Progenitor cell of endocrine pancreas (in vitro differentiated cells): ENCODE results near the gene CCDC33. TPM values are rescaled to one million over a fixed set of nuclear protein-coding genes. Genes with fewer than 3 reads are reported as not detected.
A peak's percentile ranks its signal among the peaks of the same experiment; 100 is the strongest.

Experiments used
- DNase-seq: peaks from one replicate; pipeline ENCODE4 v3.0.0; 2021; ENCODE audit warnings: low spot score; ENCODE audit not compliant: unreplicated experiment
- H3K27ac Mint-ChIP-seq: 2 replicates; pipeline ENCODE4 v1.8.0; 2021; ENCODE audit warnings: mild to moderate bottlenecking, moderate library complexity, mixed read lengths
- H3K27me3 Mint-ChIP-seq: 2 replicates; pipeline ENCODE4 v1.8.0; 2021; ENCODE audit warnings: mixed read lengths
- H3K36me3 Mint-ChIP-seq: 2 replicates; pipeline ENCODE4 v1.8.0; 2022; ENCODE audit warnings: mixed read lengths; ENCODE audit not compliant: insufficient read depth
- H3K4me1 Mint-ChIP-seq: 2 replicates; pipeline ENCODE4 v1.8.0; 2021; ENCODE audit warnings: low read depth, mixed read lengths
- H3K4me3 Mint-ChIP-seq: 2 replicates; pipeline ENCODE4 v1.8.0; 2021; ENCODE audit warnings: low read depth, mild to moderate bottlenecking, moderate library complexity, mixed read lengths
- H3K9me3 Mint-ChIP-seq: 2 replicates; pipeline ENCODE4 v1.8.0; 2021; ENCODE audit warnings: low read depth, mixed read lengths
- total RNA-seq: library from RNA; stranded (reverse); gene quantifications from 2 replicates; pipeline ENCODE4 v1.2.1, GENCODE V29; 2021
- TF ChIP-seq, protein P1 (sequence below): fragments of 200-600 bp; sonication (generic); IDR thresholded peaks from one replicate; pipeline ENCODE4 v1.5.0; 2021; ENCODE audit warnings: antibody characterized with exemption, mild to moderate bottlenecking; ENCODE audit not compliant: unreplicated experiment

The CCDC33 gene
- total RNA-seq, 1 donor from 2014 or later = 0.84 TPM

- Mint-ChIP-seq H3K36me3 (no peaks in the 10 kb centered on the region), H3K4me3 (peak overlapping the region; percentile 32), H3K27ac (peak overlapping the region; percentile 71), H3K9me3 (no peaks in the 10 kb centered on the region), H3K4me1 (peaks cover 29% of the 10 kb centered on the region), H3K27me3 (peaks cover 26% of the 10 kb centered on the region)
- no peak for DNase-seq
- TF ChIP-seq, protein P1, sequence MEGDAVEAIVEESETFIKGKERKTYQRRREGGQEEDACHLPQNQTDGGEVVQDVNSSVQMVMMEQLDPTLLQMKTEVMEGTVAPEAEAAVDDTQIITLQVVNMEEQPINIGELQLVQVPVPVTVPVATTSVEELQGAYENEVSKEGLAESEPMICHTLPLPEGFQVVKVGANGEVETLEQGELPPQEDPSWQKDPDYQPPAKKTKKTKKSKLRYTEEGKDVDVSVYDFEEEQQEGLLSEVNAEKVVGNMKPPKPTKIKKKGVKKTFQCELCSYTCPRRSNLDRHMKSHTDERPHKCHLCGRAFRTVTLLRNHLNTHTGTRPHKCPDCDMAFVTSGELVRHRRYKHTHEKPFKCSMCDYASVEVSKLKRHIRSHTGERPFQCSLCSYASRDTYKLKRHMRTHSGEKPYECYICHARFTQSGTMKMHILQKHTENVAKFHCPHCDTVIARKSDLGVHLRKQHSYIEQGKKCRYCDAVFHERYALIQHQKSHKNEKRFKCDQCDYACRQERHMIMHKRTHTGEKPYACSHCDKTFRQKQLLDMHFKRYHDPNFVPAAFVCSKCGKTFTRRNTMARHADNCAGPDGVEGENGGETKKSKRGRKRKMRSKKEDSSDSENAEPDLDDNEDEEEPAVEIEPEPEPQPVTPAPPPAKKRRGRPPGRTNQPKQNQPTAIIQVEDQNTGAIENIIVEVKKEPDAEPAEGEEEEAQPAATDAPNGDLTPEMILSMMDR = no peak
These were observed 26.6 kb upstream of the CCDC33 start for GRCh38 chr15:74209560-74209958.

GRCh38 chr15:74209997-74210671 lies 26.0 kb upstream of the CCDC33 start:
- TF ChIP-seq, protein P1 = no peak
- Mint-ChIP-seq H3K27ac (peak overlapping the region; percentile 71), H3K9me3 (no peaks in the 10 kb centered on the region), H3K4me3 (peak overlapping the region; percentile 3), H3K36me3 (no peaks in the 10 kb centered on the region), H3K4me1 (peaks cover 34% of the 10 kb centered on the region), H3K27me3 (peaks cover 22% of the 10 kb centered on the region)
- no peak for DNase-seq

- TF ChIP-seq, protein P1 = no peak
- Mint-ChIP-seq H3K4me1 (peaks cover 39% of the 10 kb centered on the region), H3K27me3 (peaks cover 23% of the 10 kb centered on the region), H3K36me3 (no peaks in the 10 kb centered on the region), H3K9me3 (no peaks in the 10 kb centered on the region), H3K4me3 (no peak overlapping the region), H3K27ac (no peak overlapping the region)
- DNase-seq = no peak
These were observed 25.4 kb upstream of the CCDC33 start for GRCh38 chr15:74210729-74211128.

GRCh38 chr15:74211656-74212055 lies 24.5 kb upstream of the CCDC33 start:
- H3K9me3 Mint-ChIP-seq = no peaks in the 10 kb centered on the region
- peaks cover 19% of the 10 kb centered on the region for H3K27me3 Mint-ChIP-seq
- DNase-seq = no peak
- no peak overlapping the region for H3K27ac Mint-ChIP-seq
- TF ChIP-seq, protein P1 = no peak
- no peaks in the 10 kb centered on the region for H3K36me3 Mint-ChIP-seq
- H3K4me1 Mint-ChIP-seq = peaks cover 39% of the 10 kb centered on the region
- no peak overlapping the region for H3K4me3 Mint-ChIP-seq

- DNase-seq = no peak
- H3K36me3 Mint-ChIP-seq = no peaks in the 10 kb centered on the region
- no peak overlapping the region for H3K4me3 Mint-ChIP-seq
- TF ChIP-seq, protein P1 = no peak
- H3K9me3 Mint-ChIP-seq = no peaks in the 10 kb centered on the region
- no peak overlapping the region for H3K27ac Mint-ChIP-seq
- H3K27me3 Mint-ChIP-seq = peaks cover 12% of the 10 kb centered on the region
- H3K4me1 Mint-ChIP-seq = peaks cover 38% of the 10 kb centered on the region
These were observed 23.6 kb upstream of the CCDC33 start for GRCh38 chr15:74212494-74212893.
